Spinal cord (tissue), 10 donors: ENCODE data around the gene PIK3CG. TPM values are rescaled to one million over a fixed set of nuclear protein-coding genes. Genes with fewer than 3 reads are reported as not detected.

Source experiments
- DNase-seq, 6 donors: peaks; one replicate each; pipeline versions ENCODE4 v3.0.0 to v3.0.0-alpha.2; 2013 to 2015; ENCODE audit warnings: low spot score in 6 of 6, low read depth in 4 of 6
- H3K27ac ChIP-seq: one replicate; pipeline ENCODE4 v1.5.1; 2013; ENCODE audit warnings: low read depth, low read length, control low read depth
- H3K27me3 ChIP-seq: one replicate; pipeline ENCODE4 v1.6.1; 2013; ENCODE audit warnings: low read length; ENCODE audit not compliant: control insufficient read depth, insufficient read depth
- H3K36me3 ChIP-seq: one replicate; pipeline ENCODE4 v1.6.1; 2013; ENCODE audit warnings: low read length; ENCODE audit not compliant: control insufficient read depth, insufficient read depth
- H3K4me1 ChIP-seq: one replicate; pipeline ENCODE4 v1.6.1; 2013; ENCODE audit warnings: low read length; ENCODE audit not compliant: control insufficient read depth, insufficient read depth
- H3K4me3 ChIP-seq: one replicate; pipeline ENCODE4 v1.5.1; 2013; ENCODE audit warnings: low read depth, low read length, control low read depth
- H3K9me3 ChIP-seq: one replicate; pipeline ENCODE4 v1.6.1; 2013; ENCODE audit warnings: low read length; ENCODE audit not compliant: control insufficient read depth, insufficient read depth
- WGBS: methylation state at CpG from one replicate; pipeline ENCODE4 v1.1.5; 2013; ENCODE audit warnings: missing lambda C conversion rate; ENCODE audit not compliant: insufficient coverage; 5-methylcytosine and 5-hydroxymethylcytosine counted together
- polyA plus RNA-seq, 2 donors: library from polyadenylated mRNA; unstranded; fragments of 120-200 nt; gene quantifications; one replicate each; pipeline ENCODE4 v1.2.1, GENCODE V29; 2013; ENCODE audit not compliant: insufficient read length in 2 of 2
- total RNA-seq, 2 donors: library from RNA; depleted of rRNA in 1 of 2; stranded (reverse); fragments of 120-200 nt in 1 of 2; fragments of >200 nt in 1 of 2; gene quantifications; one replicate each; pipeline versions ENCODE4 v1.2.3 to v1.2.4, GENCODE V29; 2013 to 2014
- donor health status: healthy.

The PIK3CG gene
- total and polyA plus RNA-seq, 4 donors: 1.4 to 6.4 (median 2.6) TPM

DNA sequence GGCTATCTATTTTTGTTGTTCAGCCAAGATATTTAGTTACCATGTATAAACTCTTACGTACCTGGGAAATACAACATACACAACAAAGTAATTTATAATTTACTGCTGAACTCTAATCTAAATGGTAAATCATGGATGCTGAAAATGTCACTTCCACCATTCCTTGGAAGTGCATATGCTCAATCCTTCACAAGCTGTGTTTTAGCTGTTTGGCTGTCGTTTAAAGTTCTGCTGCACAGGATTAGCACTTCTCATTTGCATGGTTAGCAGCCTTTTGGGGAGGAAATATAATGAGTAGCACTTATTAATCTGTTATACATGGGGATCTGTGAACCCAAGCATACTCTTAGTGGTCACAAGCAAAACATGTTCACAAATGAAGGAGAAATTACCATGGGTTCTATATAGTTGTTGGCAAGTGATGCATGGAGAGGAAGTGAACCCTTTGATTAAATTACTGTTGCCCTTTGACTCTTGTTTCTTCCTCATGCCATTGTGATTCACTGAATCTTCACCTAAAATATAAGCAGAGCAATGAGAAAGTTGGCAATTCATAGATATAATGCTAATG is 18.5 kb downstream of the PIK3CG start:
- DNase-seq: peak in 1 of 6 donors; percentile 81
- H3K36me3 ChIP-seq: no peaks in the 10 kb centered on the region
- H3K9me3 ChIP-seq: no peaks in the 10 kb centered on the region
- WGBS: no CpG with 5 or more reads among the region's 2 CpGs
- H3K27me3 ChIP-seq: no peaks in the 10 kb centered on the region
- no peaks in the 10 kb centered on the region for H3K4me1 ChIP-seq
- no peak overlapping the region for H3K4me3 ChIP-seq
- no peak overlapping the region for H3K27ac ChIP-seq

DNA sequence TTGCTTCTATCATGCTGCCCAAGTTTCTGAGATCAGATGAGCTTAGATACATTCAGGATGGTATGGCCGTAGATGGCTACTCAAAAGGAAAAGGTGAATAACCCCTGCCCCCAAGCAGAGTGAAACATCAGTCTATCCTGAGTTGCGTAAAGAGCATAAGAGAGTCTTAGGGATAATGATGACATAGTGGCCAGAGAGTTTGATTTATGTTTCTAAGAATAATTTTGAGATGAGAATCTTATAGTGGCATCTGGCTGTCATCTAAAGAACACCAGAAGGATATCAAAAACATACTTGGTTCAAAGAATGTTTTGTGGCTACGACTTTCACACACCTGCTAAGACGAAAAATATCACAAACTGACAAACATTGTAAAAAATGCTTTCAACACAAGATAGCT is 20.6 kb downstream of the PIK3CG start:
- 100% methylated on average over 1 of the region's 4 CpGs for WGBS
- H3K4me1 ChIP-seq: no peaks in the 10 kb centered on the region
- DNase-seq: no peak

DNA sequence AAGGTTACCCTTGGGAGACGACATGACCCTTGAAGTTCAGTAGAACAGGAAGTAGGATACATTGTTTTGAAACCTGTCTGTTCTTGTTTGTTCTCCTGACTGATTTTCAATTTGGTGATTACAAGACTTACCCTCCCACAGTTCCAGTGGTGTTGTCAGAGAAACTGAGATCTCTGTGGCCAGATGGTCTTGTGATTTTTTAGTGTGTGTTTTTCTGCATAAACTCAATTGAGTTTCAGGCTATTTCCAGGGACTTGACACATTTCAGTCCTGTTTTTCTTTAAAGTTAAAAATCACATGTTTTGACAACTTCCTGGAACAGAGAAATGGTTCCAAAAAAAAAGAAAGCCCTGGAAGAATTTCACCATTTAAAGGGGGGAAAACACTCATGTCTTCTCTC is 22.3 kb downstream of the PIK3CG start:
- H3K9me3 ChIP-seq: no peaks in the 10 kb centered on the region
- H3K36me3 ChIP-seq: no peaks in the 10 kb centered on the region
- WGBS: no CpG with 5 or more reads among the region's 1 CpG
- no peak overlapping the region for H3K4me3 ChIP-seq
- H3K4me1 ChIP-seq: no peaks in the 10 kb centered on the region
- H3K27me3 ChIP-seq: no peaks in the 10 kb centered on the region
- H3K27ac ChIP-seq: no peak overlapping the region
- DNase-seq: peak in 1 of 6 donors; percentile 54

More for the DNA sequence above, 20.6 kb downstream of the PIK3CG start:
- H3K9me3 ChIP-seq: no peaks in the 10 kb centered on the region
- no peak overlapping the region for H3K27ac ChIP-seq
- H3K36me3 ChIP-seq: no peaks in the 10 kb centered on the region
- no peak overlapping the region for H3K4me3 ChIP-seq
- no peaks in the 10 kb centered on the region for H3K27me3 ChIP-seq

DNA sequence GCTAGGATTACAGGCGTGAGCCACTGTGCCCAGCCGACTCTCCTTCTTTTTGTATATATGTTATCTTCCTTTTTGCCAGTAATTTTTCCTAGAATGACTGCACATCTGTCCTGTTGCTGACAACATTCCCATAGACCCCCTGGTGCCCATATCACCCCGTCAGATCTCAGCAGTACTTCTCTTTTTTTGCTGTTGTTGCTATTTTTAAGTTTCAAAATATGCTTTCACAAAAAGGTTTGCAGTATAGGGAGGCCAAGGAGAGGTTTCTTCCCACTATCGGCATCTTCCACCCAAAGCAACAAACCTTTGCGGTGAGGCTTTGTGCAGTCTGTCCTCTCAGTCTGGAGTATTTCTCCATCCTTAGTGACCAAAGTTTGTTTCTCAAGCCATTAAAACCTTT is 23.1 kb downstream of the PIK3CG start:
- no peak overlapping the region for H3K4me3 ChIP-seq
- H3K9me3 ChIP-seq: no peaks in the 10 kb centered on the region
- 92% methylated on average over 4 of the region's 5 CpGs for WGBS
- H3K4me1 ChIP-seq: no peaks in the 10 kb centered on the region
- no peaks in the 10 kb centered on the region for H3K27me3 ChIP-seq
- no peak for DNase-seq
- H3K27ac ChIP-seq: no peak overlapping the region
- H3K36me3 ChIP-seq: no peaks in the 10 kb centered on the region

DNA sequence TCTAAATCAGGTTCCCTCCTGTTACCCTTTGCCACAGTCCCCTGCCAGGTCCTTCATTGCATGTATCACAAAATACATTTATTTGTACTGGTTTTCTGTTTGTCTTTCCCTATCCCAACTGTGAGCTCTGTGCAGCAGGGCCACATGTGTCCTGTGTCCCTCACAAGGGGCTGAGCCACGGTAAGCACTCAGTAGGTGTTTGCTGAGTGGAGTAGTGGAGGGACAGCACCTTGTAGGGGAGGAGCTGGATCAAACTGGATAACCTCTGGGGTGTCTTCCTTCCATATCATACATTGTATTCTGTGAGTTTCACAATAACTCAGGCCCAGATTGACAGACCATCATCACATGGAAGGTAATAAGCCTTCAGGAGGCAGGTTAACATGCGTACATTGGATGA is 25.9 kb downstream of the PIK3CG start:
- H3K27ac ChIP-seq: no peak overlapping the region
- H3K36me3 ChIP-seq: no peaks in the 10 kb centered on the region
- no peak overlapping the region for H3K4me3 ChIP-seq
- no peaks in the 10 kb centered on the region for H3K9me3 ChIP-seq
- no peak for DNase-seq
- WGBS: no CpG with 5 or more reads among the region's 2 CpGs
- no peaks in the 10 kb centered on the region for H3K27me3 ChIP-seq
- no peaks in the 10 kb centered on the region for H3K4me1 ChIP-seq

DNA sequence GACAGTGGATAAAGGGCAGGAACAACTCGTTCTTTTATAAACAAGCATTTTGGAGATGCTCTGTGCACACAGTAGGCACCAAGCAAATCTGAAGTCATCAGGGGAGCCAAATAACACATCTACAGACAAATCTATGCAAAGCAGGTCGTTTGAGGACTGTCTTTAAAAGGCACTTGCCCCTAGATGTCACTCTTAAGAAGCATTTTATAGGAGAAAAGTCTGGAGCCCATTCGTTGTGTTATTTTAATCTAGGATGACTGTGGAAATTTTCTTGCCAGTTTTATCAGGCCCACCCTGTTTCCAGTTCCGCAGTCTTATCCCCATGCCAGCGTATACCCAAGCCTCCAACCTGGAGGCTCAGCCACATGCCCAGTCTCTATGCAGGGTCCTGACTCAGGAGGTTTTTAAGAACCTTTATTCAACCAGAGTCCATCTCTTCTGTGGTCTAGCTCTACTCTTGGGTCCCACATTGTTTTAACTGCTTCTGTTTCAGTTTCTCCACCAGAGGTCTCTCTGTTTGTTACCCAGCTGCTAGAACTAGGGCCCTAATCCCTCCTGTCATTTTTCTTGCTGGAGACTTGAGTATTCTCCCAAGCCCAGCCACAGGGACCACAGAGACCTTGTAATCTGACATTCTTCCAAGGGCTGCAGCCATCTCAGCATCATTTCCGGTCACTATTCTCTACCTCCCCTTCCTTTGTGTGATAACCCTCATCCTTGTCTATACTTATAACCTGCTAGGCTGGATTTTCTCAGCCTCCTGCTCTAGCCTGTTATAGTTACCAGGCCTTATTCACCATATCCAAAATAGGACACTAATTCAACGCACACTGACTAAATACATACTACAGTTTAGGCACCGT is 26.7 kb downstream of the PIK3CG start:
- Histone ChIP-seq H3K27me3 (no peaks in the 10 kb centered on the region), H3K4me3 (no peak overlapping the region), H3K9me3 (no peaks in the 10 kb centered on the region), H3K27ac (no peak overlapping the region), H3K4me1 (no peaks in the 10 kb centered on the region), H3K36me3 (no peaks in the 10 kb centered on the region)
- peak in 3 of 6 donors; percentile 12 to 74 (median 66) for DNase-seq
- WGBS: 91% methylated on average over 6 of the region's 8 CpGs

DNA sequence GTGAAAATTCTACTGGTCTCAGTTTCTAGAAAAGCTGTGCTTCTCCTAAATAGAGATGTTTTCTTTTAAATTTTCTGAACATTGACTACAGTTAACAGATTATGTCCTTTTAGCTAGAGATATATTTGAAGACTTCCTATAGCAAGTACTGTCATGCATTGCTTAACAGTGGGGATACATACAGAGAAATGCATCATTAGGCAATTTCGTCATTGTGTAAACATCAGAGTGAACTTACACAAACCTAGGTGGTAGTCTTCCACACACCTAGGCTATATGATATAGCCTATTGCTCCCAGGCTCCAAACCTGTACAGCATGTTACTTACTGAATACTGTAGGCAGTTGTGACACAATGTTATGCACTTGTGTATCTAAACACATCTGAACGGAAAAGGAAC is 28.5 kb downstream of the PIK3CG start:
- Histone ChIP-seq H3K4me3 (no peak overlapping the region), H3K27me3 (no peaks in the 10 kb centered on the region), H3K9me3 (no peaks in the 10 kb centered on the region), H3K36me3 (no peaks in the 10 kb centered on the region), H3K27ac (no peak overlapping the region), H3K4me1 (no peaks in the 10 kb centered on the region)
- DNase-seq: no peak
- WGBS: no CpG with 5 or more reads among the region's 2 CpGs

DNA sequence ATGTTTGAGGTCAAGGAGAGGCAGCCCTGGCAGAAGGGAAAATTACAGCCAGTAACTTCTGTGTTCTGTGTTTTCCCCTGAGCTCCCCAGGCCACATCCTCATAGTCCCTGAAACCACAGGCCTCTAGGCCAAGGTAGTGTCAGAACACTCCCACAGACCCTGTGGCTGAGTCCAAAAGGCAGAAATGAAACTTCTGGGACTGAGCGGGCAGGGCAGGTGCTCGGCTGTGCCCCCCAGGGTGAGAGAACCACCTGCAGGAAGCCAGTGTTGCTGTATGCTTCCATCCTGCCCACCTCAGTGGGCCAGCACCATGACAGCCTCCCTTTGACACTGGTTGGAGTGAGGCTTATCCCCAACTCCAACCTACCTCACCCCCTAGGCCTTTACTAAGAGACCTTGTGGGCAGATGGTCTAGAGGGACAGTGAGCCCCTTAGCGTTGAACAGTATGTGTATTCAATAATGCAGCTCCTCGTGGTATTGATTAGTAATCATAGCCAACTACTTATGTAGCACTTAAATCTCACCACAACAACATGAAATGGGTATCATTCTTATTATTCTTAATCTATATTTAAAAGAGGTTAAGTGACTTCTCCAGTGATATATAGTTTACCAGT is 30.3 kb downstream of the PIK3CG start:
- Histone ChIP-seq H3K27ac (no peak overlapping the region), H3K27me3 (no peaks in the 10 kb centered on the region), H3K36me3 (no peaks in the 10 kb centered on the region), H3K4me1 (no peaks in the 10 kb centered on the region), H3K4me3 (no peak overlapping the region), H3K9me3 (no peaks in the 10 kb centered on the region)
- 80% methylated on average over 1 of the region's 4 CpGs for WGBS
- DNase-seq: no peak

DNA sequence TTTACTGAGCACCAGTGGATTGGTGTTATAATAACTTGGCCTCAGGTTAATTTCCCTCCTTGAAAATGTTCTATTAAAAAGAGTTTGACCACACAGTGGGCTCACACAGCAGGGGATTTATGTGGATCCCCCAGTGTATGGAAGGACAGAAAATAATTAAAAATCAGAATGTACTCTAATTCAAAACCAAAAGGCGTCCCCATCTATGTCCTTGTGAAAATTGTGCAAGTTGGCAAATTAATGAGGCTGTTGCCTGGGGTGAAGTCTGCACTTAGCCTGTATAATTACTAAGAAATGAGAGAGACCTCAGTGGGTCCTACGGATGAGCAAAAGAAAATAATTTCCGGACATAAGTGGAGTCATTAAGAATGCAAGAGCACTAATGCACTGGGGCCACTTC is 31.1 kb downstream of the PIK3CG start:
- Histone ChIP-seq H3K27ac (no peak overlapping the region), H3K9me3 (no peaks in the 10 kb centered on the region), H3K4me3 (no peak overlapping the region), H3K36me3 (no peaks in the 10 kb centered on the region), H3K4me1 (no peaks in the 10 kb centered on the region), H3K27me3 (no peaks in the 10 kb centered on the region)
- DNase-seq: peak in 1 of 6 donors; percentile 71
- no CpG with 5 or more reads among the region's 3 CpGs for WGBS
